WERI-Rb-1 (cell line): ENCODE results near the gene PRR19.
A peak's percentile ranks its signal among the peaks of the same experiment; 100 is the strongest.

Experiments
- DNase-seq: peaks from one replicate; pipeline ENCODE4 v3.0.0-alpha.2; 2020
- H3K27ac ChIP-seq: fragments of 250-450 bp; sonication (Bioruptor Pico); 2 replicates; pipeline ENCODE4 v1.5.1; 2020; ENCODE audit warnings: mild to moderate bottlenecking, moderate library complexity
- H3K27me3 ChIP-seq: fragments of 250-450 bp; sonication (Bioruptor Pico); 2 replicates; pipeline ENCODE4 v1.5.1; 2021; ENCODE audit warnings: mild to moderate bottlenecking, low read depth, moderate library complexity; ENCODE audit not compliant: insufficient read depth, severe bottlenecking
- H3K36me3 ChIP-seq: fragments of 250-450 bp; sonication (Bioruptor Pico); 2 replicates; pipeline ENCODE4 v1.5.1; 2020; ENCODE audit warnings: mild to moderate bottlenecking, moderate library complexity
- H3K4me3 ChIP-seq: 2 replicates; pipeline ENCODE4 v1.5.1; 2011; ENCODE audit warnings: low read depth, mild to moderate bottlenecking, control low read depth, low read length
- H3K9me3 ChIP-seq: fragments of 250-450 bp; sonication (Bioruptor Pico); 2 replicates; pipeline ENCODE4 v1.5.1; 2021; ENCODE audit warnings: mild to moderate bottlenecking, moderate library complexity; ENCODE audit not compliant: severe bottlenecking
- TF ChIP-seq, protein P1 (sequence below): IDR thresholded peaks from 2 replicates; pipeline ENCODE4 v1.5.1; 2011; ENCODE audit warnings: low read depth, mild to moderate bottlenecking, control low read depth, inconsistent platforms, low read length

PRR19 gene

DNA sequence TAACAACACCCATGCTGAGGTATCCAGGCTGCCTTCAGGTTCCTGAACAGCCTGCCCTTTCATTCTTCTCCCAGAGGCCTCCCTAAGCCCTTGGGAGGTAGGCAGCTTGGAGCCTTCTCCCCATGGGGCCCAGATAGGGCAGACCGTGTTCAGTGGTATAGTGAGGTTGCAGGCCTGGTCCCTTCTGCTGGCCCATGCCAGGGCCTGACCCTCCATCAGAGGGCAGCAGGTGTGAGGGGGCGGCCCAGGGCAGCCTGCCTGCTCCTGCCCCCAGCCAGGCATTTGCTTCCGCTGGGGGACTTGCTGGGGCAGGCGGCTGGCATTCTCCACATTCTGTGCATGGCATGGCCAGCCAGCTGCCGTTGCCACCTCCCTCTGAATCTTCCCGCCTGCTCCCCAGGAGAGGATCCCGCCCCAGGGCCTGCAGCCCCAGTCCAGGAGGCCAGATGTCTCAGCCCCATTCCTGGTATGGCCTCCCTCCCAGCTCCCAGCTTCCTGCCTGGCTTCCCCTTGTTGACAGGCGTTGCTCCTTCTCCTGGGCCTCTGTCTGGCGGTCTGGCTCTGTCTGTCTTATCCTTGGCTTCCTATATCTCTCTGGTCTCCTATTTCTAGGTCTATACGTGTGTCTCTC is 24.0 kb upstream of the PRR19 start:
- DNase-seq = no peak
- TF ChIP-seq, protein P1, sequence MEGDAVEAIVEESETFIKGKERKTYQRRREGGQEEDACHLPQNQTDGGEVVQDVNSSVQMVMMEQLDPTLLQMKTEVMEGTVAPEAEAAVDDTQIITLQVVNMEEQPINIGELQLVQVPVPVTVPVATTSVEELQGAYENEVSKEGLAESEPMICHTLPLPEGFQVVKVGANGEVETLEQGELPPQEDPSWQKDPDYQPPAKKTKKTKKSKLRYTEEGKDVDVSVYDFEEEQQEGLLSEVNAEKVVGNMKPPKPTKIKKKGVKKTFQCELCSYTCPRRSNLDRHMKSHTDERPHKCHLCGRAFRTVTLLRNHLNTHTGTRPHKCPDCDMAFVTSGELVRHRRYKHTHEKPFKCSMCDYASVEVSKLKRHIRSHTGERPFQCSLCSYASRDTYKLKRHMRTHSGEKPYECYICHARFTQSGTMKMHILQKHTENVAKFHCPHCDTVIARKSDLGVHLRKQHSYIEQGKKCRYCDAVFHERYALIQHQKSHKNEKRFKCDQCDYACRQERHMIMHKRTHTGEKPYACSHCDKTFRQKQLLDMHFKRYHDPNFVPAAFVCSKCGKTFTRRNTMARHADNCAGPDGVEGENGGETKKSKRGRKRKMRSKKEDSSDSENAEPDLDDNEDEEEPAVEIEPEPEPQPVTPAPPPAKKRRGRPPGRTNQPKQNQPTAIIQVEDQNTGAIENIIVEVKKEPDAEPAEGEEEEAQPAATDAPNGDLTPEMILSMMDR = no peak
- Histone ChIP-seq H3K27me3 (no peaks in the 10 kb centered on the region), H3K36me3 (peaks cover 24% of the 10 kb centered on the region), H3K4me3 (no peak overlapping the region), H3K9me3 (no peaks in the 10 kb centered on the region), H3K27ac (peak overlapping the region; percentile 96)

DNA sequence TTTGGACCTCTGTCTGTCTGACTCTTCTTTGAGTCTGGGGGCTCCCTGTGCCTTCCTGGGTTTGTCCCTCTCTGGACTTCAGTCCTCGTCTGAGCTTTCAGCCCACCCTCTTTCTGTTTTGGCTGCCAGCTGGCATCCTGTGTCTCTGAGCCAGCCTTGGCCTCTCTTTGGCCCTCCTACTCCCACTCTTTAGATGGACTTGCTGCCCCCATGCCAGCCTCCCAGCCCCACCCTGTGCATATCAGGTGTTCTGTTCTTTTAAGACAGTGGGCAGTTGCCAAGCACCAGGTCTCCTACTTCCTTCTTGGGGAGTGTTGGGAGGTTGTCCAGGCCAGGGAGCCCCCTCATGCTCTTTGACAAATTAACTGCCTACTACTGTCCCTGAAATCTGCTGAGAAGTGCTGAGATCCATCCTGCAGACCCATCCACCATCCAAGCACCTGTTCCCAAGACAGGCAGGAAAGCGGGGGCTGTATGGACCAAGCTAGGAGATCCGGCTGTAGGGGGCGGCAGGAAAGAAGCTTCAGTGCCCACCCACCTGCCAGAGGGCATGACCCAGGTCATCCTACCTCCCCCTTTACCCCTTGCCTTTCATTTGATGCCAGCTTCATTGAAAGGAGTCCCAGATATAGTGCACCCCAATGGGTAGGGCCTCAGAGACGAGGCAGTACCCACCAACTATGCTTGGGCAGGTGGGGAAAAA is 23.3 kb upstream of the PRR19 start:
- Histone ChIP-seq H3K4me3 (no peak overlapping the region), H3K27me3 (no peaks in the 10 kb centered on the region), H3K36me3 (peaks cover 18% of the 10 kb centered on the region), H3K9me3 (no peaks in the 10 kb centered on the region), H3K27ac (peak overlapping the region; percentile 96)
- no peak for DNase-seq
- TF ChIP-seq, protein P1 = no peak

DNA sequence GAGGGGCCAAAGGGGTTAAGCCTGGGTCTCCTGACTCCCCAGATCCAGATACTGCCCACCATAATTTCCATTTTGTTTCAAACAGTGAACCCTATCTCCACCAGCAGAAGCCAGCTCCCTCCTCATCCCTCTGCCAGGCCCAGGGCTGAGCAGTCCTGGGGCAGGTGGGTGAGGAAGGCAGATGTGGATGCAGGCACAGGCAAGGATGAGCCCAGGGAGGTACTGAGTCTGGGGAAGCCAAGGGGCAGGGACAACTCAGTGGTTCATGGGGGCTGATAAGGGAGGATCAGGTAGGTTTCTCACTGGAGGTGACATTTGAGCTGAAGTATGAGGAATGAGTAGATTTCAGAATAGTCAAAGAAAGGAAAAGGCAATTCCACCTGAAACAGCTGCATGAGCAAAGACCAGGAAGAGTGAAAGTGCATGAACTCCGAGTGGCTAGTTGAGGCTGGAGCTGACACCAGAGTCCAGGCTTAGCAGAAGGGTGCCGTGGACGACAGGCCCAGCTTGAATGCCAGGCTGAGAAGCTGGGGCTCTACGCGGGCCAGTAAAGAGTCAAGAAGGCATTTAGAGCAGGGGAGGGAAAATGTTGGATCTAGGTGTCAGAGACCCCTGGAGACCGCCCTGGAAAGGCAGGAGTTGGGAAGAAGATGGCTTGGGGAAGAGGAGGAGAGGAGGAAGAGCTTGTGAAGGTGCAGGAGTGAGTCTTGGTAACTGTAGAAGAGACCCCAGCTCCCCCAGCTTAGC is 22.6 kb upstream of the PRR19 start:
- TF ChIP-seq, protein P1 = no peak
- Histone ChIP-seq H3K27me3 (no peaks in the 10 kb centered on the region), H3K27ac (peak overlapping the region; percentile 96), H3K9me3 (no peaks in the 10 kb centered on the region), H3K4me3 (peak overlapping the region; percentile 92), H3K36me3 (peaks cover 10% of the 10 kb centered on the region)
- DNase-seq = no peak

DNA sequence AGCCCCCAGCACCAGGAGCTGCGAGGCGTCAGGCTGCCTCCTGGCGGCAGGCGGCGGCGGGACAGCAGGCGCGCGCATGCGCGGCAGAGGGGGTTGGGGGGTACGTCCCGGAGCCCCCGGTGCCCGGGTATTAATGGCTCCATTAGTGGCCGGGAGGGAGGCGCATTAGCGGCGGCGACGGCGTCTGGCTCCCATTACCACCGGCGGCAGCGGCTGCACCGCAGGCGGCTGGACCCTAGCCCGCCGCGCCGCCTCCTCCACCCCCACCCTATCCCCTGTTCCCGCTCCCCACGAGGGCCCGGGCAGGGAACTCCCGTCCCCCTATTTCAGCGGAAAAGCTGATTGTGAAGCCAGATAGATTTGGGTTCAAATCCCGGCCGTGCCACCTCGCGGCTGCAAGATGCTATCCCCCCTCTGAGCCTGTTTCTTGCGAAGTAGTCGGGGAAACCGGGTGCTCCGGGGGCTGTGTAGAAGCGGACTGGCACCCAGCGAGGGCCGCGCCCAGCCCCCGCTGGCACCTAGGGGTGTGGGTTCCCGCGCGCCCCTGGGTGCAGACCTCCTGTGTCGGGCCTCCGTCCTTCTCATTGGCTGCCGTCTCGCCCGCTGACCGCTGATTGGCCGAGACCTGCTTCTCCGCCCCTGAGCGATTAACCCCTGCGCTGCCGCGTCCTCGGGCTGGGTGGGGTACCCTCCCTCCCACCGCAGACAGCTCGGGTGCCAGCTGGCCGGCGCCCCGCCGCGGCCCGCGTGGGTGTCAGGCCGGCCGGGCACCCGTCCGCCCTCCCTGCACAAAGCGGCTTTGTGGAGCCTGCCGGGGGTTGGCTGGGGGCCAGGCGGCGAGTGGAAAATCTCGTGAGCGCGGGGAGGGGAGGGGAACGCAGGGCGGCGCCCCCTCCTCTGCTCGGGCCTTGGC is 21.8 kb upstream of the PRR19 start:
- TF ChIP-seq, protein P1 = peak; percentile 88
- Histone ChIP-seq H3K27ac (peak overlapping the region; percentile 96), H3K9me3 (no peaks in the 10 kb centered on the region), H3K27me3 (no peaks in the 10 kb centered on the region), H3K4me3 (peak overlapping the region; percentile 92), H3K36me3 (peaks cover 4% of the 10 kb centered on the region; the same call in 1 of the 2 replicates)
- DNase-seq = peak; percentile 96

DNA sequence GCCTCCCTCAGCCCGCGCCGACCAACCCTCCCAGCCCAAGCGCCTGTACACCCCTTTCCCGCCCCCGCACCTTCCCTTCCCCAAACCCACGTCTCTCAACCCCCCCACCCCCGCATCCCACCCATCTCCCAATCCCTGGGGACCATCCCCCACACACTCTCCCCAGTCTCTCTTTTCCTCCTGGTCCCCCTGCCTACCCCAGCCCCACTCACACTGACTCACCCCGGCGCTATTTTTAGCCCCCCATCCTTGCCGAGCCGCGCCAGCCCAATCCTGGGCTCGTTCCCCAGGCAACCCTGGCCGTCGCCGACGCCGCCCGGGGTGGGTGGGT is 21.2 kb upstream of the PRR19 start:
- Histone ChIP-seq H3K27ac (peak overlapping the region; percentile 96), H3K9me3 (no peaks in the 10 kb centered on the region), H3K36me3 (peaks cover 4% of the 10 kb centered on the region; the same call in 1 of the 2 replicates), H3K4me3 (peak overlapping the region; percentile 92), H3K27me3 (no peaks in the 10 kb centered on the region)
- DNase-seq = no peak
- TF ChIP-seq, protein P1 = no peak
